Urothelium cell line (cell line): Measurements from ENCODE around the gene FDX2.

Source experiments
- DNase-seq: peaks from one replicate; pipeline ENCODE4 v3.0.0; 2011; ENCODE audit warnings: low spot score, mixed read lengths
- FAIRE-seq: peaks from 2 replicates; lab custom pipeline; 2011; peaks lifted over from hg19 to GRCh38; lab: Jason Lieb, UNC

Gene FDX2

DNA sequence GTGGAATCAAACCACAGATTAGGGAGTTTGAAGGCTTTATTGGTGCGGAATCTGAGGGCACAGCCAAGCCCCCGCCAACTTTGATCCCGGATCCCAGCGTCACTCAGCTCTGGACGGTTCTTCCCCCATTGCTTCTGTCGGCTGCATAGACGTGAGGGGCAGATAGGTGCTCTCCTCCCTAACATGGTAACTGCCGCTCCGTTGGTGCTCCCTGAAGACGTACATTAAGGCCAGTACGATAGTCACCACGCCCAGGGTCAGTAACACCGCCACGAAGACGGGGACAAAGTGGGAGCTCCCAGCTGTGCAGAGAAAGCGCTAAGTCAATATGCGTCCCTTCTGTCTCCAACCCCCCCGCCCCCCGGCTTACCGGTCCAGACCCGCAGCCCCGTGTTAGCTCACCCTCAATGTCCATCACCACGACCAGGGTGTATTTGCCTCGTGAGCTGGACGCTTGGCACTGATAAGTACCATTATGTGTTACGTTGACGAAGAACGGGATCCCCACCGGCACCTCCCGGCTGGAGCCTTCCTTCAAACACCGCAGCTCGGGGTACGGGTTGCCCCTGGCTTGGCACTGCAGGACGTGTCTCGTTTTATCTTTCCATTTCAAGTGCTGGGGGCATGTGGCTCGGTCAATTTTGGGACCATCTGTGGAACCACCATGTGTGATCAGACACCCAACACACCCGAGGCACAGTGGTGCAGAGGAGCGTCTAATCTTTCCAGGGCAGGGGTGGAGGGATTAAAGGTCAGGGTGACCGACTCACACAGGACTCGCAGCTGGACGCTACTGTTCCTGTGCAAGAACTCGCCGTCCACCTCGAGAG is 18.2 kb upstream of the FDX2 start:
- FAIRE-seq (no peak), DNase-seq (no peak)

DNA sequence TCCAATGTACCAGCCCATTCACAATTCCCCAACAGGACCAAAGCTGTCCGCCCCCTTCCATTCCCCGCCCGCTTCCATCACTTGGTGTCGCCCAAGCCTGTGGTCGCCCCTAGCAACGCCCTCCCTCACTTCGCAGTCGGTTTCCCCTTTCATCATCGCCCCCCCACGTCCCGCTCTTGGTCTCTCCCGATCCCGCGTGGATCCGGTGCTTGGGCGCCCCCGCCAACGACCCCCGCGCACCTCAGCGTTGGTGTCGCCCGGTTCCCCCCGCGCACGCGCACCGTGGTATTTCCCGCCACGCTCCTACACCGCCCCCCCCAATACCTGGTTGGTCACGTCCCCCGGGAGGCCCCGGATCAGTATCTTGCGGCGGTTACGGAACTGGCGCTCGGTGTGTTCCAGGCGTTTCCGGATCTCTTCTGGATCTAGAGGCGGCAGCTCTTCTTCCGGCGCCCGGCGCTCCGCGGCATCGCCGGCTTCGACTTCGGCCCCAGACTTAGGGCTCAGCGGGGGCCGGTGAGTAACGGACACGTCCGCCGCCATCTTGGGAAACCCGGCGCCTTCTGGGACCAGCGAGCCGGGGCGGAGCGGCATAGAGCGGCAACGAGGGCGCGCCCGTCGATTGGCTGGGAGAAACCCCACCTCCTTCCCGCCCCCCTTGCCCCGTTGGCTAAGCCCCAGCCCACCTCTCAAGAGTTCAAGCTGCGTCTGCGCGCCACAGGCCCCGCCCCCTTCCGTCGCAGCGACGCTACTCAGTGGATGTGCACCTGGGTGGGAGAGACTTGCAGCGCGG is 17.3 kb upstream of the FDX2 start, which contains the start of gene RAVER1:
Gene RAVER1, minus strand, starts transcription at position 565 of the 793 bp plus-strand sequence. Its CDS starts 22 bp downstream, at position 543.
- peak; percentile 68 for FAIRE-seq

DNA sequence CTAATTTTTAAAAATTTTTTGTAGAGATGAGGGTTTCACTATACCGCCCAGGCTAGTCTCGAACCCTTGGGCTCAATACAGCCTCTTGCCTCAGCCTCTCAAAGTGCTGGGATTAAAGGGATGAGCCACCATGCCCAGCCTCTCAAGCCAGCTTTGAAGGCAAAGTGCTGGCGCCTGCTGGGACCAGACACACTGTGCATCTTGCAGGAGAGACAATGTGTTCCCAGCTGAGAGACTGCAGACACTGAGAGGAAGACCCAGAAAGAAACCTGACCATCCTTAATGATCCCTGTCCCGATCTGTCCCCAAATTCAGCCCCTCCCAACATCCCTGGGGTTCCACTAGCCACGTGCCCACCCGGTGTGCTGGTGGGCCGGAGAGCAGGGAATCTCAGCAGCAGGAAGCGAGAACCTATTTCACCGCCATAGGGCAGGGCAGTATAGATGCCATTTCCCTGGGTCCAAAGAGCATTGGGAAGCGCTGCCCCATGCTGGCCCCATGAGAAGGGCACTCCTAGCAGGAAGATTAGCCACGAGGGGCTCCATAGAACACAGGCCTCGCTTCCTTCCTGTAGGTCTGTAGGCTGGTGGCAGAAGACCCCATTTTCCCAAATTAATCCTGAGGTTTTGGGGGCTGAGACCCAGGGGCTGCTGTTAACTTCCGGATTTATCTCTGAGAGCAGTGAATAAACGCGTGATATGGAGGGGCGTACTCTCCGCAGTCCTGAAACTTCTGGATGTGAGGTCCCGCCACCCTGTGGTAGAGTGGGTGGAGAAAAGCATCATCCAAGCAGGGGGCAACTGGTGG is 16.5 kb upstream of the FDX2 start:
- DNase-seq: no peak
- no peak for FAIRE-seq

More for the DNA sequence above, 17.3 kb upstream of the FDX2 start, which contains the start of gene RAVER1:
- peak; percentile 96 for DNase-seq

DNA sequence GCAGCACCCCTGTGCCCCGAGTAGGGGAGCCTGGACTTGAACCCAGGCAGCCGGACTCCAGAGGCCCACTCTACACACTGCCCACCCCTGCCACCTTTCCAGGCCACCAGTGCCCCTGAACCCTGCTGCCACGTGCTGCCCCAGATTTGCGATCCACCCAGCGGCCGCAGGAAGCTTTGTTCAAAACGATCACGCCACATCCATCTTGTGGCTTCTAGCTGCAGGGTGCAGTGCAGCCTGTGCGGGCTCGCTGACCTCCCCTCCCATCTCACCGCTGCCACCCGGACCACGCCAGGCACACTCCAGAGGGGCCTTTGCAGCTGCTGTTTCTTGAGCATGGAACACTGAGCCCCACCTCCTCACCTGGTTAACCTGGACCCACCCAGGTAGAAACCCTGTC is 13.7 kb upstream of the FDX2 start:
- DNase-seq (no peak), FAIRE-seq (no peak)

DNA sequence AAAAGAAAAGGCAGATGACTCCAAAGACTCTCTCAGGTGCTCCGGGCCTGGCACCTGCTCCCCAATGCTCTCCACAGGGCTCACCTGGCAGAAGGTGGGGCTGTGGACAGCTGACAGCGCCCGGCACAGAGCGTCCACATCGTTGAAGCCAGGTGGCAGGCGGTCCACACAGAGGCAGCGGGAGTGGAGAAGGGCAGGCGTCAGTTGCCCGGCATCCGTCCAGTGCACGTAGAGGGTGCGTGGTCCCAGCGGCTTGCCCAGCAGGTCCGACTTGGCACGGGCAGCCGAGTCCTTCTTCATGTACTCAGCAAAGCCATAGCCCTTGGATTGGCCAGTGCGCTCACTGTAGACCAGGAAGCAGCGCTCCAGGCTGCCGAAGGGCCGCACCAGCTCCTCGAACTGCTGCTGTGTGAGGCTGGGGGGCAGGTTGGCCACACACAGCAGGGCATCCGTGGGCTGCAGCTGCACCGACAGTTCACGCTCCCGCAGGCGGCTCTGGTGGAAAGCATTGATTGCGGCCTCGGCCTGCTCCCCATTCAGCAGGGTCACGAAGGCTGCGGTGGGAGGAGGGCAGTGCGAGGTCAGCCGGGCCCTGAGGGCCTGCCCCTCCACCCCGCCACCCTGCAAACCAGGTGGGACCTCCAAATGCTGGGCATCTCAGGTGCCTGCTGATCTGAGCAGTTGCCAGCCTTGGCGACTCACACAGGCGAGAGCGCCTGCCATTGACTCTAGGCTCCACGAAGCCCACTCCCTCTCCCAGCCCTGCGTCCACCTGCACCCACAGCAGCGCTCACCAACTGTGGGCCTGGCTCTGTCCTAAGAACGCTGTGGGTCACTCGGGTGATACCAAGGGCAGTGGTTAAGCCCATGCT is 13.0 kb upstream of the FDX2 start:
- no peak for DNase-seq
- FAIRE-seq: no peak

- FAIRE-seq: no peak
- DNase-seq: no peak
These were observed 12.0 kb upstream of the FDX2 start for GRCh38 chr19:10327793-10328192.

DNA sequence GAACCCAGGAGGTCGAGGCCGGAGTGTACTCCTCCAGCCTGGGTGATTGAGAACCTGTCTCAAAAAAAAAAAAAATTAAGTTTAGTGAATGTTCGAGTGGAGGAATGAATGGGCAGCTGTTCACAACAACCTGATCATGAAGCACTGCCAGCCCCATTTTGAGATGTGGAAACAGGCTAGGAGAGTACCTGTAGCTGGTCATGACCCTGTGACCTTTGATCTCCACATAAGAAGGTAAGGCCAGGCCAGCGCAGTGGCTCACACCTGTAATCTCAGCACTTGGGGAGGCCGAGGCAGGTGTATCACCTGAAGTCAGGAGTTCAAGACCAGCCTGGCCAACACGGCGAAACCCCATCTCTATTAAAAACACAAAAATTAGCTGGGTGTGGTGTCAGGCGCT is 9.9 kb upstream of the FDX2 start:
- FAIRE-seq: no peak
- no peak for DNase-seq

- FAIRE-seq (no peak), DNase-seq (no peak)
These were observed 6.3 kb upstream of the FDX2 start for GRCh38 chr19:10321874-10322835.

GRCh38 chr19:10321417-10321797 is 5.6 kb upstream of the FDX2 start:
- no peak for DNase-seq
- no peak for FAIRE-seq

GRCh38 chr19:10320602-10321416 is 5.0 kb upstream of the FDX2 start:
- FAIRE-seq (no peak), DNase-seq (no peak)

DNA sequence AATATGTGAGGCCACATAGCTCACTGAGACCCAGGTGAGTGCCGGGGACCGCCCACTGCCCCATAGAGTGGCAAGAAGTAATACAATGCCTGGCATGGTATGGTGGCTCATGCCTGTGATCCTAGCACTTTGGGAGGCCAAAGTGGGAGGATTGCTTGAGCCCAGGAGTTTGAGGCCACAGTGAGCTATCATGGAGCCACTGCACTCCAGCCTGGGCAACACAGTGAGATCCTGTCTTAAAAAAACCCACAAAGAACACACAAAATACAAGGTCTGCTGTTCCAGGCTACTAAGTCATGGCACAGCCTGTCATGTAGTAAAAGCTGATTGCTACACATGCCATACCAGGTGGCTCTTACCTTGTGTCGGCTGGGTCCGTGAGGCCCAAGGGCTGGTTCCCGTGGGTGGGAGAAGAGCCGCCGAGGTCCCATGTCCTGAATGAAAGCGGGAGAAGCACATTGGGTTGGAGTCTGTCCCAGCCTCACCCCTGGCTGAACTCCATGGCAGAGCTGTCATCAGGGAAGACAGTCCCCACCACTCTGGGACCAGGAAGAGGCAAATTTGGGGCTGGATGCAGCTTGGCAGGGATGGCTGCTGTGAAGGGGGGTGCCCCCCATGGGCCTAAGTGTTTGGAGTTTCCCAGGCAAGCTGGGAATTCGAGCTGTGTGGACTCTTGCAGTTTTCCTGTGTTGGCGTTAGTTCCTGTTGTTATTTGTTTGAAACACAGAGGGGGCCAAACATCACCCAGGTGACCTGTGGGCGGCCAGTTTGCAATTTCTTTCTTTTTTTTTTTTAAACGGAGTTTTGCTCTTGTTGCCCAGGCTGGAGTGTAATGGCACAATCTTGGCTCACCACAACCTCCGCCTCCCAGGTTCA is 3.2 kb upstream of the FDX2 start:
- DNase-seq: no peak
- no peak for FAIRE-seq

DNA sequence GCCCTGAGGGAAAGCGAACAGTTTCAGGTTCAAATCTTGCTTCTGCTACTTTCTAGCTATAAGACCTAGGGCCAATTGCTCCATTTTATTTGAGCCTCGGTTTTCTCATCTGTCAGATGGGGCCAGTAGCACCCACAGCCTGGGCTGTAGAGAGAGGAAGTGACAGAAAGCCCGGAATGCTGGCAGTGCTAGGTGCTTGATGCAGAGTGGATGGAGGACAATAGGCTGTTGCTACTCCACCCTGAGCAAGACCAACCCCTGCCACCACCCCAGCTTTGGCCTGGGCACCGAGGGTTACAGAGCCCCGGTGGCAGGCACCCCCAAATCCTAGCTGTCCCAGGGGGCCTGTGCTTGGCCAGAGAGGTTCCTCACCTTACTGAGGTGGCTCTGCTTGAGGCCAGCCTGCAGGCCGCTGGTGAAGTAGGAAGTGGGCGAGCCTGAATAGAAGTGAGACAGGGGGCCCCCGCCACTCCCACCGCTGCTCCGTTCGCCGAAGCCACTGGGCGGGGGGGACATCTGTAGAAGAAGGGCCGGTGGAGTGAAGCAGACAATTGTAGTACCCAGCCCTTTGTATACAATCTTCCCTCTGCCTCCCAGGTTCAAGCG is 2.1 kb upstream of the FDX2 start:
- no peak for FAIRE-seq
- no peak for DNase-seq

- FAIRE-seq: no peak
These were observed 1.4 kb upstream of the FDX2 start for GRCh38 chr19:10317045-10317856.

DNA sequence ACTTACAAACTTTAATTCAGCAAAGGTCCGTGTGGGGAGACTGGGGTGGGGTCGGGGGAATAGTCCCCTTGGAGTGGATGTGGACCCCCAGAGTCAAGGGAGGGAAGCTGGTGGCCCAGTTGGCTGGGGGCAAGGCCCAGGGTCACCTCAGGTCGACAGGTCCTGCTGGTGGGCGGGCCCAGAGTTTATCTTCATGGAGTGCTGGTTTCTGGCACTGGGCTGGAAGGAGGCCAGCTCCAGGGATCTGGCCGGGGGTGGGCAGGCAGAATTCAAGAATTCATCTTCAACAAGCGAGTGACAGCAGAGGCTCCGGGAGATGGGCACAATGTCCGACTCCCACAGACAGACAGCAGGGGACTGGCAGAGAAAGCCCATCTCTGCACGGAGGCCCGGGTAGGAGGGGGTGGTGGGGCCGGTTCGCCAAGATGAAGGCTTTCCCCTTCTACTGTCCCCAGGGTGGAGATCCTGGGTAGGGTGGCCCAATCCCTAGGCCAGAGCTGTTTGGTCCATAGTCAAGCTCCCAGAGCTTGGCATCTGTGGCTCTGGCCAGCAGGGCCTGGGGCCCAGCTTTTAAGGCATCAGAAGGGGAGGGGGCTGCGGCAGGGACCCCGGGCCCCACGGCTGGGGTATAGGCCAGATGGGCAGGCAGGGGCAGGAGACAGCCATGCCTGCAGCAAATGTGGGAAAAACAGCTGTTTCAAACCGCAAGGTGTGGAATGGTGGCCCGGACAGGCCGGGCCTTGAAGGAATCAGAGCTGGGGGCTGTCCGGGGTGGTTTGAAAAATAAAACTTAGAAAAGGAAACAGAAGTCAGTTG is 622 bp upstream of the FDX2 start:
- no peak for FAIRE-seq
- no peak for DNase-seq

More at GRCh38 chr19:10317045-10317856, 1.4 kb upstream of the FDX2 start:
- no peak for DNase-seq

DNA sequence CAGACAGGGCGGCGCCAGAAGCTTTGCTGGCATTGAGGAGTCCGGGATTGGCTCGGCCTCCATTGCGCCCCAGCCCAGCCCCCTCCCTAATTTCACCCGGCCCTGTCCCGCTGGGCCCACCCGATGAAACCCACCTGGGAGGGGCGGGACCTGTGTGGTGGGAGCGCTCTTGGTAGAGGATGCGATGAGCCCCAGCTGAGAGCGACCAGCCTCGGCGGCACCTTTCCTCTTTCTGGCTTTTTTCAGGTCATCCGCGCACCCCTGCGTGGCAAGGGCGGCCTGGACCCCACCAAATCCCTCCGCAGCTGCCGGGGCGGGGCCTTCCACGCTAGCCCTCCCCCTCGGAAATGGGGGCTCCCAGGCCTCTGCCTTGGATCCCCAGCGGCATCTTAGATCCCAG is 6.4 kb downstream of the FDX2 start, which contains the start of gene ZGLP1:
Gene ZGLP1, minus strand, starts transcription at position 393 of the 400 bp plus-strand sequence.
- FAIRE-seq: no peak

More for the DNA sequence above, 6.4 kb downstream of the FDX2 start, which contains the start of gene ZGLP1:
- no peak for DNase-seq
